ENCODE data around the gene NT5C3A. TPM values are rescaled to one million over a fixed set of nuclear protein-coding genes. Genes with fewer than 3 reads are reported as not detected.
"Not testable (repeated sequence)": the region's sequence is repeated elsewhere in the genome, so short reads cannot be mapped to it uniquely, and the experiment has no call there.

Gene NT5C3A
- 28.4 TPM for total RNA-seq
- long read RNA-seq, transcript NT5C3A-201 (9 exons, 1,704 nt): major isoform, 18 of 39 reads
- long read RNA-seq, transcript NT5C3A-204 (10 exons, 1,759 nt): minor isoform, 5 of 39 reads
- long read RNA-seq, transcript NT5C3A-215 (10 exons, 1,542 nt): minor isoform, 7 of 39 reads
- long read RNA-seq, partial matches to known transcripts: 4 of 39 reads
- long read RNA-seq, other reads (novel, unspliced or antisense): 5 of 39 reads

- ATAC-seq: peak; percentile 61
- intact Hi-C loops (cut with micrococcal nuclease): no loop called here
- no peak for DNase-seq
Measured at GRCh38 chr7:33062023-33062781, at the start of gene NT5C3A. NT5C3A (minus strand) TSS chr7:33062776; CDS start chr7:33062705, 71 bp downstream.

- intact Hi-C loops (cut with micrococcal nuclease): no loop called here
- no peak for ATAC-seq
- no peak for DNase-seq
Measured at GRCh38 chr7:33111614-33112013, 49.0 kb upstream of the NT5C3A start.

GRCh38 chr7:33109758-33110238 is 47.2 kb upstream of the NT5C3A start:
- no peak for ATAC-seq

GRCh38 chr7:33109005-33109757 is 46.6 kb upstream of the NT5C3A start, which contains the start of gene RP9:
RP9 (minus strand) TSS chr7:33109404; CDS start chr7:33109372, 32 bp downstream.
- intact Hi-C loops (cut with micrococcal nuclease): no loop called here

More at GRCh38 chr7:33109758-33110238, 47.2 kb upstream of the NT5C3A start:
- no peak for DNase-seq
- intact Hi-C loops (cut with micrococcal nuclease): no loop called here

GRCh38 chr7:33108554-33109004 is 46.0 kb upstream of the NT5C3A start:
- ATAC-seq (no peak), DNase-seq (no peak)
- intact Hi-C loops (cut with micrococcal nuclease): no loop called here

More at GRCh38 chr7:33109005-33109757, 46.6 kb upstream of the NT5C3A start, which contains the start of gene RP9:
- ATAC-seq: peak; percentile 89
- peak; percentile 85 for DNase-seq

- intact Hi-C loops (cut with micrococcal nuclease): no loop called here
- ATAC-seq: peak; percentile 44
- DNase-seq: no peak
Measured at GRCh38 chr7:33107136-33108066, 44.8 kb upstream of the NT5C3A start.

GRCh38 chr7:33101906-33102305 is 39.3 kb upstream of the NT5C3A start:
- no peak for DNase-seq
- no peak for ATAC-seq
- intact Hi-C loops (cut with micrococcal nuclease): no loop called here

GRCh38 chr7:33100770-33101169 is 38.2 kb upstream of the NT5C3A start:
- DNase-seq (no peak), ATAC-seq (no peak)
- intact Hi-C loops (cut with micrococcal nuclease): no loop called here

GRCh38 chr7:33099154-33099940 is 36.8 kb upstream of the NT5C3A start:
- ATAC-seq (peak; percentile 80), DNase-seq (no peak)
- intact Hi-C loops (cut with micrococcal nuclease): no loop called here

GRCh38 chr7:33094745-33095275 is 32.2 kb upstream of the NT5C3A start:
- DNase-seq; ATAC-seq; intact Hi-C loops (cut with micrococcal nuclease): not testable (repeated sequence)

- DNase-seq (no peak), ATAC-seq (no peak)
- intact Hi-C loops (cut with micrococcal nuclease): no loop called here
Measured at GRCh38 chr7:33093266-33093665, 30.7 kb upstream of the NT5C3A start.

- intact Hi-C loops (cut with micrococcal nuclease): no loop called here
- DNase-seq (no peak), ATAC-seq (no peak)
Measured at GRCh38 chr7:33091641-33092191, 29.1 kb upstream of the NT5C3A start.

GRCh38 chr7:33091111-33091531 is 28.5 kb upstream of the NT5C3A start:
- ATAC-seq (no peak), DNase-seq (no peak)
- intact Hi-C loops (cut with micrococcal nuclease): no loop called here

- ATAC-seq (no peak), DNase-seq (no peak)
- intact Hi-C loops (cut with micrococcal nuclease): no loop called here
Measured at GRCh38 chr7:33089142-33089541, 26.6 kb upstream of the NT5C3A start.

- ATAC-seq: peak; percentile 78
- no peak for DNase-seq
- intact Hi-C loops (cut with micrococcal nuclease): no loop called here
Measured at GRCh38 chr7:33087858-33088257, 25.3 kb upstream of the NT5C3A start.

- DNase-seq (no peak), ATAC-seq (no peak)
- intact Hi-C loops (cut with micrococcal nuclease): no loop called here
Measured at GRCh38 chr7:33087356-33087755, 24.8 kb upstream of the NT5C3A start.
